DND-41 (cell line): ENCODE measurements around the gene FARP1.

Experiments used
- ATAC-seq: fragments of 200-7000 bp; cut with Tn5 transposase; 3 replicates; pipeline ENCODE4 v1.9.1; 2021; ENCODE audit warnings: low read depth; ENCODE audit not compliant: insufficient read depth
- DNase-seq: peaks from one replicate; pipeline ENCODE4 v3.0.0-alpha.2; 2020
- H2AFZ ChIP-seq: 2 replicates; pipeline ENCODE4 v1.6.0; 2012; ENCODE audit warnings: low read depth, low read length
- H3K27ac ChIP-seq: 2 replicates; pipeline ENCODE4 v1.5.1; 2012; ENCODE audit warnings: low read length, inconsistent platforms
- H3K27me3 ChIP-seq: fragments of 200-600 bp; sonication (generic); 2 replicates; pipeline ENCODE4 v1.6.0; 2012; ENCODE audit warnings: low read length, mild to moderate bottlenecking, inconsistent platforms; ENCODE audit not compliant: insufficient read depth, poor library complexity
- H3K36me3 ChIP-seq: 2 replicates; pipeline ENCODE4 v1.5.1; 2012; ENCODE audit warnings: low read length, inconsistent platforms; ENCODE audit not compliant: insufficient read depth
- H3K4me1 ChIP-seq: 2 replicates; pipeline ENCODE4 v1.5.1; 2012; ENCODE audit warnings: mild to moderate bottlenecking, low read length; ENCODE audit not compliant: insufficient read depth
- H3K4me2 ChIP-seq: 2 replicates; pipeline ENCODE4 v1.6.0; 2012; ENCODE audit warnings: mild to moderate bottlenecking, moderate library complexity, low read length, inconsistent platforms; ENCODE audit not compliant: insufficient read depth
- H3K4me3 ChIP-seq, 2 experiments: fragments of 200-600 bp in 1 of 2; shearing (Covaris generic) in 1 of 2; 2 replicates each; pipeline ENCODE4 v1.5.1; 2012 to 2016; ENCODE audit warnings: inconsistent platforms in 2 of 2, low read length in 2 of 2, mild to moderate bottlenecking in 2 of 2, low read depth in 1 of 2, moderate library complexity in 1 of 2
- H3K79me2 ChIP-seq: 2 replicates; pipeline ENCODE4 v1.6.0; 2012; ENCODE audit warnings: low read length, inconsistent platforms; ENCODE audit not compliant: insufficient read depth
- H3K9ac ChIP-seq: 2 replicates; pipeline ENCODE4 v1.6.0; 2012; ENCODE audit warnings: low read depth, mild to moderate bottlenecking, inconsistent platforms, low read length, moderate library complexity
- H3K9me3 ChIP-seq: 2 replicates; pipeline ENCODE4 v1.5.1; 2012; ENCODE audit warnings: low read length, moderate library complexity, mild to moderate bottlenecking, inconsistent platforms; ENCODE audit not compliant: insufficient read depth, severe bottlenecking
- H4K20me1 ChIP-seq: 2 replicates; pipeline ENCODE4 v1.6.0; 2012; ENCODE audit warnings: low read length; ENCODE audit not compliant: insufficient read depth
- CTCF ChIP-seq: IDR thresholded peaks from 2 replicates; pipeline ENCODE4 v1.5.1; 2012; ENCODE audit warnings: borderline replicate concordance, low read length, moderate library complexity, mild to moderate bottlenecking; ENCODE audit not compliant: poor library complexity, severe bottlenecking; ENCODE audit errors: extremely low read depth
- EZH2 ChIP-seq: IDR thresholded peaks from 3 replicates; pipeline ENCODE4 v1.6.1; 2012; ENCODE audit warnings: borderline replicate concordance, low read depth, mild to moderate bottlenecking, moderate library complexity, low read length, inconsistent platforms; ENCODE audit not compliant: severe bottlenecking

FARP1 gene

GRCh38 chr13:98457053-98457452 is 314.2 kb downstream of the FARP1 start:
- no peak overlapping the region for H3K9ac ChIP-seq
- no peak overlapping the region for H3K4me3 ChIP-seq
- no peak overlapping the region for H2AFZ ChIP-seq
- H4K20me1 ChIP-seq = peaks cover 27% of the 10 kb centered on the region
- no peak overlapping the region for H3K4me2 ChIP-seq
- H3K9me3 ChIP-seq = no peaks in the 10 kb centered on the region
- H3K27ac ChIP-seq = no peak overlapping the region
- TF ChIP-seq EZH2 = no peak
- no peaks in the 10 kb centered on the region; the same call in 1 of the 2 replicates for H3K4me1 ChIP-seq
- no peak for ATAC-seq
- no peak for DNase-seq
- peaks cover 94% of the 10 kb centered on the region for H3K36me3 ChIP-seq
- H3K27me3 ChIP-seq = no peaks in the 10 kb centered on the region
- 0 out of 2 replicates have a peak, but pooled peaks cover 5% of the 10 kb centered on the region for H3K79me2 ChIP-seq

DNA sequence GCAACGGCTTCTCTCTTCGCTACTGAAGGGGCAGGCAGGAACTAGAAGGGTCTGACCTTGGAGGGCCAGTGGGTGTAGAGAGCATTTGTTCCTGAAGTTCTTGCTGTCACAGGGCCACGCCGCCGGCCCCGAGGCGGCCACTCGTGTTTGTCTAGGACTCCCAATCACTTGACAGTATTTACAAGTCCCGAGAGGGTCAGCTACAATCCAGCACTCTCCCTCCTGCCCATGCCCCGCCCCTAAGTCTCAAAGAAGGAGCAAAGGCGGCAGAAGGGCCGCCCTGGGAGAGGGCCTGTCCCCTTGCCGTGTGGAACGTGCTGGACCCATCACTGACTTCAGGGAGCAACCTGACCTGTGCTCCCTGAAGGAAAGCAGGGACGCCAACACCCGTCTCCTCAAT is 315.5 kb downstream of the FARP1 start:
- Histone ChIP-seq H3K79me2 (peaks cover 10% of the 10 kb centered on the region), H3K4me1 (no peaks in the 10 kb centered on the region), H3K9ac (no peak overlapping the region), H4K20me1 (peaks cover 37% of the 10 kb centered on the region), H3K27me3 (no peaks in the 10 kb centered on the region), H3K36me3 (peaks cover 94% of the 10 kb centered on the region), H3K9me3 (no peaks in the 10 kb centered on the region), H3K27ac (no peak overlapping the region), H3K4me3 (no peak overlapping the region), H3K4me2 (no peak overlapping the region), H2AFZ (no peak overlapping the region)
- no peak for TF ChIP-seq EZH2
- no peak for TF ChIP-seq CTCF
- ATAC-seq (no peak), DNase-seq (no peak)

- Histone ChIP-seq H3K79me2 (peaks cover 9% of the 10 kb centered on the region), H4K20me1 (peaks cover 37% of the 10 kb centered on the region), H2AFZ (no peak overlapping the region), H3K27me3 (no peaks in the 10 kb centered on the region), H3K4me1 (no peaks in the 10 kb centered on the region), H3K9me3 (no peaks in the 10 kb centered on the region), H3K36me3 (peaks cover 92% of the 10 kb centered on the region), H3K9ac (no peak overlapping the region), H3K4me3 (no peak overlapping the region), H3K4me2 (no peak overlapping the region), H3K27ac (no peak overlapping the region)
- no peak for DNase-seq
- no peak for ATAC-seq
- TF ChIP-seq CTCF (no peak), EZH2 (no peak)
Observed at GRCh38 chr13:98459171-98459681, 316.3 kb downstream of the FARP1 start.

DNA sequence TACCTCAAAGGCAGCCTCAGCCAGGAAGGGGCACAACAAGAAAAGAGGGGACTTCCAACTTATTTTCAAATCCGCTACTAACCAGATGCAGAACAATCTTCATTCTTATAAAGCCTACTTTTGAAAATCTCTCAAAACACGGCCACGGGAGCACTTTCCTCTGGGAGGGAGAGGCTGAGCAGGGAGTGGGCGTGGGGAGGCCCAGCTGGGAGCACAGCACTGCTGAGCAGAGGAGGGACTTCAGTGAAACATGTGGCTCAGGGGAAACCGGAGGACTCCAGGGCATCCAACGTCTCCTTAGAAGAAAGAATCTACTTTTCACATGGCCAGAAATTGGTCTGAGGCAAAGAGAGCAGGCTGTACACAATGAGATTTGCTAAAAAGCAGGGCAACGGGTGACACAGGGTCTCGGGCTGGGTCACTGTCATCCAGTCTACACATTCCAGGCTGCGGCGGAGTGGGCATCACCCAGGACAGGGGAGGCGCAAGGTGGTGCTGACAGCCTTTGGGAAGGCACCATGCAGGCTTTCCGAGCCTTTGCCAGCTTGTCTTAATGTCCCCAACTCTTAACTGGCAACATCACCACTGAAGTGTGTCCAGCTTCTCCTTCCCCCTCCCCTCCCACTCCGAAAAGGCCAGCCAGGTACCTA is 317.0 kb downstream of the FARP1 start:
- DNase-seq (no peak), ATAC-seq (no peak)
- Histone ChIP-seq H3K9ac (no peak overlapping the region), H3K27ac (no peak overlapping the region), H3K36me3 (peaks cover 89% of the 10 kb centered on the region), H4K20me1 (peaks cover 34% of the 10 kb centered on the region), H3K4me3 (no peak overlapping the region), H3K9me3 (no peaks in the 10 kb centered on the region), H3K4me1 (no peaks in the 10 kb centered on the region), H3K79me2 (peaks cover 11% of the 10 kb centered on the region), H3K4me2 (no peak overlapping the region), H2AFZ (no peak overlapping the region), H3K27me3 (no peaks in the 10 kb centered on the region)
- TF ChIP-seq CTCF (no peak), EZH2 (no peak)
